ENCODE data around the gene ZNF460. TPM values are rescaled to one million over a fixed set of nuclear protein-coding genes. Genes with fewer than 3 reads are reported as not detected.
A peak's percentile ranks its signal among the peaks of the same experiment; 100 is the strongest.

Gene ZNF460
- total and polyA plus RNA-seq, 3 experiments from 2014 or later: 7.5 to 52.0 (median 45.5) TPM

DNA sequence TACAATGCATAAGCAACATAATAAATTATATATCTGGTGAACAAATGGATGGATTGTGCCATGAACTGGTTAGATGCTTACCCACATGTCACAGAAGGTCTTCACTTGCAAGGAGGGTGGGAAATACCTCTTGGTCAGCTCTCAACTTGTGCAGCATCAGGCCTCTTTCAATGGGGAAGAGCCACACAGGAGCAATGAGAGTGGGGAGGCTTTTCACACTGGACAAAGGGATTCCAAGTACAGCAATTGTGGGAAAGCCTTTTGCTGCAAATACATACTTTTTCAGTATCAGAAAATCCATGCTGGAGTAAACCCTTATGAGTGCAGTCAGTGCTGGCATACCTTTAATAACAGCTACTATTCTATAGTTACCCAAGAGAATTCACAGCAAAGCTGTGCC, 28.2 kb downstream of the ZNF460 start:
- DNase-seq: no peak
- ChIA-PET CTCF (no interaction called here), POLR2A (interaction anchor here (0.5 kb wide), 1 partner anchor 103 kb away, joined by 3 read pairs; no protein-coding TSS in a partner anchor)
- H3K9me3 Mint-ChIP-seq: peaks cover 0 to 15% (median 10%) of the 10 kb centered on the region in 5 donors
- H3K4me3 Mint-ChIP-seq: no peak overlapping the region
- Histone ChIP-seq H3K9me3 (ENCODE audit: low read length) (no peaks in the 10 kb centered on the region), H3K27ac (ENCODE audit: low read depth, low read length) (no peak overlapping the region), H3K4me3 (ENCODE audit: low read length) (no peak overlapping the region), H3K27me3 (ENCODE audit: insufficient read depth, low read length, poor library complexity, severe bottlenecking) (no peaks in the 10 kb centered on the region), H3K4me1 (ENCODE audit: insufficient read depth, low read length) (no peaks in the 10 kb centered on the region), H3K36me3 (ENCODE audit: insufficient read depth, low read length) (no peaks in the 10 kb centered on the region)
- H3K27ac Mint-ChIP-seq: no peak overlapping the region
- H3K27me3 Mint-ChIP-seq: no peaks in the 10 kb centered on the region
- peaks cover 2 to 10% (median 9%) of the 10 kb centered on the region in 3 donors for H3K36me3 Mint-ChIP-seq
- H3K4me1 Mint-ChIP-seq: peaks cover 0 to 4% (median 3%) of the 10 kb centered on the region in 3 donors

DNA sequence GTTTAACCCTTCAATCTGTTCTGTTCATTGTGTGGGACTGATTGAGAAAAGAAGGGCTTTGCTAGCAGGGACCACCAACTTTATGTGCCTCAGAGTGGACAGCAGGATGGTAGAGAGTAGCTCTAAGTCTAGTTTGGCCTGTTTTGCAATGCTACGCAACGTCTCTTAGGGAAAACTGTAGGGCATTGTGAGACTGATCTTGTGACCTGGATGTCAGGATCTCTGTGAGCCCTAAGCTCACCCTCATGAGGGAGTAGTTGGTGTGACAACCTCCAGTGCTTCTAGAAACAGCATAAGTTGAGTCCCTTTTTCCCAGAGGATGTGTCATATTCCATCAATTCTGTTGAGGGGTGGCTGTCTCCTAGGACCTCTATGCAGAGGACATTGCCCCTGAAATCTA, 30.5 kb downstream of the ZNF460 start:
- H3K36me3 Mint-ChIP-seq: peaks cover 0 to 17% (median 0%) of the 10 kb centered on the region in 3 donors
- H3K27ac Mint-ChIP-seq: no peak overlapping the region
- no peaks in the 10 kb centered on the region for H3K4me1 ChIP-seq (ENCODE audit: insufficient read depth, low read length)
- peaks cover 3 to 16% of the 10 kb centered on the region in 2 donors for H3K27me3 Mint-ChIP-seq
- no peaks in the 10 kb centered on the region for H3K36me3 ChIP-seq (ENCODE audit: insufficient read depth, low read length)
- H3K27me3 ChIP-seq (ENCODE audit: insufficient read depth, low read length, poor library complexity, severe bottlenecking): no peaks in the 10 kb centered on the region
- CTCF ChIA-PET: no interaction called here
- no peaks in the 10 kb centered on the region for H3K9me3 ChIP-seq (ENCODE audit: low read length)
- DNase-seq: no peak
- H3K4me1 Mint-ChIP-seq: peaks cover 0 to 4% (median 3%) of the 10 kb centered on the region in 3 donors
- H3K4me3 Mint-ChIP-seq: no peak overlapping the region
- peaks cover 0 to 29% (median 14%) of the 10 kb centered on the region in 5 donors for H3K9me3 Mint-ChIP-seq
- no peak overlapping the region for H3K27ac ChIP-seq (ENCODE audit: low read depth, low read length)
- POLR2A ChIA-PET: interaction anchor here (0.6 kb wide), 1 partner anchor 13 kb away, joined by 3 read pairs; no protein-coding TSS in a partner anchor
- H3K4me3 ChIP-seq (ENCODE audit: low read length): no peak overlapping the region

DNA sequence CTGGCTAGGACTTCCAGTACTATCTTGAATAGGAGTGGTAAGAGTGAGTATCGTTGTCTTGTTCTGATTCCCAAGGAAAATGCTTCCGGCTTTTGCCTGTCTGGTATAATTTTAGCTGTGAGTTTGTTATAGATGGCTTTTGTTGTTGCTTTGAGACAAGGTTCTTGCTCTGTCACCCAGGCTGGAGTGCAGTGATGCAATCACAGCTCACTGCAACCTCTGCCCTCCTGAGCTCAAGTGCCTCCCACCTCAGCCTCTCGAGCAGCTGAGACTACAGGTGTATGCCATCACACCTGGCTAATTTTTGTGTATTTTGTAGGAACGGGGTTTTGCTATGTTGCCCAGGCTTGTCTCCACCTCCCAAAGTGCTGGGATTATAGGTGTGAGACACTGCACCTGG, 33.9 kb downstream of the ZNF460 start:
- Mint-ChIP-seq H3K36me3 (peaks cover 0 to 26% (median 0%) of the 10 kb centered on the region in 3 donors), H3K4me3 (no peak overlapping the region), H3K4me1 (peaks cover 0 to 4% (median 3%) of the 10 kb centered on the region in 3 donors), H3K9me3 (peaks cover 0 to 39% (median 14%) of the 10 kb centered on the region in 5 donors), H3K27ac (no peak overlapping the region), H3K27me3 (peaks cover 14 to 35% of the 10 kb centered on the region in 2 donors)
- ChIA-PET CTCF (no interaction called here), POLR2A (no interaction called here)
- no peaks in the 10 kb centered on the region for H3K9me3 ChIP-seq (ENCODE audit: low read length)
- DNase-seq: no peak
- peaks cover 8% of the 10 kb centered on the region for H3K27me3 ChIP-seq (ENCODE audit: insufficient read depth, low read length, poor library complexity, severe bottlenecking)
- no peak overlapping the region for H3K27ac ChIP-seq (ENCODE audit: low read depth, low read length)
- H3K36me3 ChIP-seq (ENCODE audit: insufficient read depth, low read length): no peaks in the 10 kb centered on the region
- no peaks in the 10 kb centered on the region for H3K4me1 ChIP-seq (ENCODE audit: insufficient read depth, low read length)
- H3K4me3 ChIP-seq (ENCODE audit: low read length): no peak overlapping the region

DNA sequence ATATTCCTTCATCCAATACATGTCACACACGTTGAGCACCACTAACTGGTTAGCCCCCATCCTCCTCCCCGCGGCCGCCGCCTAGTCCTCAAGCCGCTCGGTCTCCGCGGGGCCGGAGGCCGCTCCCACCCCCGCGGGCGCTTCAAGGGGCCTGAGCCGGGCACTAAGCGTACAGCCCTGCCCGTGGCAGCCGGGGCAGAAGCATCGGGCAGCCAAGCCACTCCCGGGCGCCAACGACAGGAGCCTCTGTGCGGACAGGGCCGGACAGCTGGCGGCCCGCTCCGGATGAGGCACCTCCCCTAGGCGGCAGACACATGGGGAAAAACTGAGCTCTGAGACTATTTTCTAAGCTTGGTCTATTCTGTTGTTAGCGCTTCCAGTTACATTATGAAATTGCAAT, 37.2 kb downstream of the ZNF460 start:
- peaks cover 14 to 35% of the 10 kb centered on the region in 2 donors for H3K27me3 Mint-ChIP-seq
- Histone ChIP-seq H3K27ac (ENCODE audit: low read depth, low read length) (no peak overlapping the region), H3K4me1 (ENCODE audit: insufficient read depth, low read length) (peaks cover 22% of the 10 kb centered on the region), H3K36me3 (ENCODE audit: insufficient read depth, low read length) (no peaks in the 10 kb centered on the region), H3K27me3 (ENCODE audit: insufficient read depth, low read length, poor library complexity, severe bottlenecking) (peaks cover 8% of the 10 kb centered on the region), H3K4me3 (ENCODE audit: low read length) (no peak overlapping the region), H3K9me3 (ENCODE audit: low read length) (peaks cover 8% of the 10 kb centered on the region)
- peaks cover 24 to 29% (median 29%) of the 10 kb centered on the region in 3 donors for H3K4me1 Mint-ChIP-seq
- no peak for DNase-seq
- no peak overlapping the region for H3K4me3 Mint-ChIP-seq
- ChIA-PET POLR2A (interaction anchor here (0.7 kb wide), 2 partner anchors 28 to 555 kb away, joined by 7 to 11 read pairs; no protein-coding TSS in a partner anchor), CTCF (no interaction called here)
- peaks cover 0 to 46% (median 21%) of the 10 kb centered on the region in 3 donors for H3K36me3 Mint-ChIP-seq
- no peak overlapping the region for H3K27ac Mint-ChIP-seq
- peaks cover 0 to 46% (median 18%) of the 10 kb centered on the region in 5 donors for H3K9me3 Mint-ChIP-seq

DNA sequence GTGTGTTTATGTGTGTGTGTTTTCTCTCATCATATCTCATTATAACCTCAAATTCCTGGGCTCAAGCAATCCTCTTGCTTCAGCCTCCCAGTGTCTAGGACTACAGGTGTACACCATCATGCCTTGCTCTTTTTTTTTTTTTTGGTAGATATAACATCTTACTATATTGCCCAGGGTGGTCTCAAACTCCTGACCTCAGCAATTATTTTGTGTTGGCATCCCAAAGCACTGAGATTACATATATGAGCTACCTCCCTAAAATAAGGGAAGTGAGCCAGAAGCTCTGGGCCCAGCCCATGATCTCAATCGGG, 39.5 kb downstream of the ZNF460 start:
- POLR2A ChIA-PET: interaction anchor here (0.6 kb wide), 1 partner anchor 37 kb away, joined by 3 read pairs; no protein-coding TSS in a partner anchor
- CTCF ChIA-PET: no interaction called here

DNA sequence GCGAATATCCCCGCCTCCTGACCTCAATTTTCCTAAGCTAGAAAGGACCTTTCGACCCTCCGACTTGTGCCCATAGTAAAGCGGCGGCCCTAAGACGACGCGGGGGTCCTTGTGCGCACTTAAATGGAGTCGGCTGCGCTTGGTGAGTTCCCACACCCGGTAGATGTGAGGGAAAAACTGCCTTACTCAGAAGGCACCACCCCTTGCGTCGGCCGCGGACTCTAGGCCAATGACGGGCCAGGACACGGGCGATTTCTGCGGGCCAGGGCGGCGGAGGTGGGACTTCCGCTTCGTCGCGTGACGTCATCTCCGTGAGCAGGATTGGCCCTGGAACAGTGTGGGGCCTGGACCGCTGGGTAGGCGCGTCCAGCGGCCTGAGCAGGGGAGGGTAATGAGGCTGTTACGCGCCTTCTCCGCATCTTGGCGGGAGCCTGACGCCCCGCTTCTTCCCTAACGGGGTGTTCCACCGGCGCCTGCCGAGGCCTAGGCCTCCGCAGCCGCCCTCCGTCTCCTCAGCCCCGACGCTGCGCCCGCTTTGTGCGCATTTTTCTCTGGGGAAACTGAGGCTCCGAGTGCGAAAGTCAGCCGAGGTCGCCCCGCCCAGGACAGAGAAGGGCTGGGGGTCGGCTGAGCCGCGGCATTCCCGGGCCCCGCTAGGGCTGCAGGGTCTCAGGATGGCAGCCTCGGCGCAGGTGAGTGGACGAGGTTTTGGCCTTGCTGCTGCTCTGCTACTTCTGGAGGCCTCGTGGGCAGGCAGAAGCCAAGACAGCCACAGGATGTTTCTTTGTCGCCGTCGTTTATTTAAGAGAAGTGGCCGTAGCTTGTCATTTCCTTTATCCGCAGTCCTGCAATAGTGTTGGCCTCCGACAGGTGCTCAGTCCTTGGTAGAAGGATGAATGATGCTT, 40.1 kb downstream of the ZNF460 start, which contains the start of gene ZNF543:
TSS of gene ZNF543 (plus strand) at position 293 of the 905 bp plus-strand sequence. CDS start at position 675, 382 bp downstream.
- Mint-ChIP-seq H3K4me1 (peaks cover 32 to 45% (median 33%) of the 10 kb centered on the region in 3 donors), H3K27ac (peak within 1 kb of the TSS; percentile 92 to 99 (median 98)), H3K9me3 (peaks cover 0 to 51% (median 26%) of the 10 kb centered on the region in 5 donors), H3K36me3 (peaks cover 13 to 63% (median 48%) of the 10 kb centered on the region in 3 donors), H3K4me3 (peak within 1 kb of the TSS; percentile 91 to 99 (median 93)), H3K27me3 (peaks cover 11 to 23% of the 10 kb centered on the region in 2 donors)
- peaks cover 8% of the 10 kb centered on the region for H3K27me3 ChIP-seq (ENCODE audit: insufficient read depth, low read length, poor library complexity, severe bottlenecking)
- peak within 1 kb of the TSS; percentile 68 for H3K4me3 ChIP-seq (ENCODE audit: low read length)
- ChIA-PET CTCF (no interaction called here), POLR2A (interaction anchor here (0.6 kb wide), 1 partner anchor 37 kb away, joined by 3 read pairs; no protein-coding TSS in a partner anchor)
- H3K9me3 ChIP-seq (ENCODE audit: low read length): peaks cover 13% of the 10 kb centered on the region
- DNase-seq: peak; percentile 83 to 95 (median 88)
- peak within 1 kb of the TSS; percentile 87 for H3K27ac ChIP-seq (ENCODE audit: low read depth, low read length)
- H3K4me1 ChIP-seq (ENCODE audit: insufficient read depth, low read length): peaks cover 22% of the 10 kb centered on the region
- peaks cover 19% of the 10 kb centered on the region for H3K36me3 ChIP-seq (ENCODE audit: insufficient read depth, low read length)

More for the DNA sequence above, 39.5 kb downstream of the ZNF460 start:
- H3K27me3 Mint-ChIP-seq: peaks cover 14 to 29% of the 10 kb centered on the region in 2 donors
- peaks cover 8% of the 10 kb centered on the region for H3K9me3 ChIP-seq (ENCODE audit: low read length)
- no peak for DNase-seq
- H3K4me1 Mint-ChIP-seq: peaks cover 31 to 45% (median 33%) of the 10 kb centered on the region in 3 donors
- H3K4me3 Mint-ChIP-seq: peak overlapping the region; percentile 91 to 99 (median 93)
- H3K36me3 Mint-ChIP-seq: peaks cover 11 to 63% (median 42%) of the 10 kb centered on the region in 3 donors
- H3K4me1 ChIP-seq (ENCODE audit: insufficient read depth, low read length): peaks cover 22% of the 10 kb centered on the region
- H3K27me3 ChIP-seq (ENCODE audit: insufficient read depth, low read length, poor library complexity, severe bottlenecking): peaks cover 8% of the 10 kb centered on the region
- H3K27ac ChIP-seq (ENCODE audit: low read depth, low read length): peak overlapping the region; percentile 87
- peaks cover 0 to 51% (median 22%) of the 10 kb centered on the region in 5 donors for H3K9me3 Mint-ChIP-seq
- peak overlapping the region; percentile 68 for H3K4me3 ChIP-seq (ENCODE audit: low read length)
- H3K36me3 ChIP-seq (ENCODE audit: insufficient read depth, low read length): peaks cover 13% of the 10 kb centered on the region
- H3K27ac Mint-ChIP-seq: peak overlapping the region; percentile 92 to 99 (median 98)

DNA sequence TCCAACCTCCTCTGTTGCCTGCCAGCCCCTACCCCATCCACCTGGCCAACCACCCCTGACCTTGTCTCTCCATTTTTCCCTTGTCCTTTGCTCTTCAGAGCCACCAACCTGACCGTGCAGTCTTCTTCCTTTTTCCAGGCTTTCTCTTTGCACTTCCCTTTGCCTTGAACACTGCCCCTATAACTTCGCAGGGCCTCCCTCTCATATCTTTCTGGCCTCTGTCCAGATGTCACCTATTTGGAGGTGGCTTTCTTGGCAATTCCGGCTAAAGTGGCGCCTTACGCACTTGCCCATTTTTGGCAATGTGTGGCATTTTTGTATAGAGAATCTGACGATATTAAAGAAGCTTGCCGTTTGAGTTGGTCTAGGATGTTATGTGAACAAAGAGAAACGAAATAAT, 40.8 kb downstream of the ZNF460 start:
- peak overlapping the region; percentile 91 to 99 (median 93) for H3K4me3 Mint-ChIP-seq

More for the DNA sequence above, 40.8 kb downstream of the ZNF460 start:
- Histone ChIP-seq H3K4me1 (ENCODE audit: insufficient read depth, low read length) (peaks cover 22% of the 10 kb centered on the region), H3K27ac (ENCODE audit: low read depth, low read length) (peak overlapping the region; percentile 87), H3K9me3 (ENCODE audit: low read length) (peaks cover 14% of the 10 kb centered on the region), H3K27me3 (ENCODE audit: insufficient read depth, low read length, poor library complexity, severe bottlenecking) (peaks cover 8% of the 10 kb centered on the region), H3K4me3 (ENCODE audit: low read length) (peak overlapping the region; percentile 68), H3K36me3 (ENCODE audit: insufficient read depth, low read length) (peaks cover 24% of the 10 kb centered on the region)
- H3K4me1 Mint-ChIP-seq: peaks cover 32 to 45% (median 33%) of the 10 kb centered on the region in 3 donors
- peaks cover 11 to 16% of the 10 kb centered on the region in 2 donors for H3K27me3 Mint-ChIP-seq
- ChIA-PET CTCF (no interaction called here), POLR2A (no interaction called here)
- no peak for DNase-seq
- H3K27ac Mint-ChIP-seq: peak overlapping the region; percentile 92 to 99 (median 98)
- H3K9me3 Mint-ChIP-seq: peaks cover 0 to 53% (median 30%) of the 10 kb centered on the region in 5 donors
- H3K36me3 Mint-ChIP-seq: peaks cover 17 to 63% (median 55%) of the 10 kb centered on the region in 3 donors
